HCT116 (cell line): ENCODE data around the gene EVX2.

Source experiments
- EZH2 ChIP-seq: fragments of 200-600 bp; sonication (generic); IDR thresholded peaks from 2 replicates; pipeline ENCODE4 v1.6.1; 2017; ENCODE audit warnings: antibody characterized with exemption, mixed run types
- FOSL1 ChIP-seq: IDR thresholded peaks from 2 replicates; pipeline ENCODE4 v1.6.1; 2012; ENCODE audit warnings: low read depth
- POLR2A ChIP-seq: IDR thresholded peaks from 2 replicates; pipeline ENCODE4 v1.7.0; 2011; ENCODE audit warnings: borderline replicate concordance; ENCODE audit not compliant: insufficient read depth, insufficient read length; ENCODE audit errors: extremely low read depth
- POLR2AphosphoS5 ChIP-seq: IDR thresholded peaks from 2 replicates; pipeline ENCODE4 v1.6.1; 2011; ENCODE audit warnings: mild to moderate bottlenecking, low read depth, low read length, moderate library complexity
- SIN3A ChIP-seq: IDR thresholded peaks from 2 replicates; pipeline ENCODE4 v1.6.1; 2012; ENCODE audit warnings: low read depth
- TCF7L2 ChIP-seq: IDR thresholded peaks from 2 replicates; pipeline ENCODE4 v1.7.0; 2011; ENCODE audit warnings: borderline replicate concordance, inconsistent platforms; ENCODE audit not compliant: insufficient read depth, insufficient read length; ENCODE audit errors: extremely low read depth
- YY1 ChIP-seq: IDR thresholded peaks from 2 replicates; pipeline ENCODE4 v1.6.1; 2011; ENCODE audit warnings: low read length, low read depth, moderate library complexity, mild to moderate bottlenecking; ENCODE audit not compliant: insufficient replicate concordance; ENCODE audit errors: extremely low read depth
- TF ChIP-seq, protein P1 (sequence below), 3 experiments: fragments of 200-600 bp in 1 of 3; sonication (generic) in 1 of 3; IDR thresholded peaks in 2 of 3; conservative IDR thresholded peaks in 1 of 3; 2 replicates each; pipeline ENCODE4 v1.5.1; 2012 to 2017; ENCODE audit warnings: low read depth in 2 of 3, low read length in 2 of 3, antibody characterized with exemption in 1 of 3, borderline replicate concordance in 1 of 3, control low read depth in 1 of 3, mild to moderate bottlenecking in 1 of 3, mixed read lengths in 1 of 3, mixed run types in 1 of 3, moderate library complexity in 1 of 3; ENCODE audit not compliant: insufficient read depth in 1 of 3

- TF ChIP-seq EZH2 (no peak), SIN3A (no peak), TCF7L2 (no peak), FOSL1 (no peak), POLR2A (no peak), YY1 (no peak), POLR2AphosphoS5 (no peak)
- TF ChIP-seq, protein P1, sequence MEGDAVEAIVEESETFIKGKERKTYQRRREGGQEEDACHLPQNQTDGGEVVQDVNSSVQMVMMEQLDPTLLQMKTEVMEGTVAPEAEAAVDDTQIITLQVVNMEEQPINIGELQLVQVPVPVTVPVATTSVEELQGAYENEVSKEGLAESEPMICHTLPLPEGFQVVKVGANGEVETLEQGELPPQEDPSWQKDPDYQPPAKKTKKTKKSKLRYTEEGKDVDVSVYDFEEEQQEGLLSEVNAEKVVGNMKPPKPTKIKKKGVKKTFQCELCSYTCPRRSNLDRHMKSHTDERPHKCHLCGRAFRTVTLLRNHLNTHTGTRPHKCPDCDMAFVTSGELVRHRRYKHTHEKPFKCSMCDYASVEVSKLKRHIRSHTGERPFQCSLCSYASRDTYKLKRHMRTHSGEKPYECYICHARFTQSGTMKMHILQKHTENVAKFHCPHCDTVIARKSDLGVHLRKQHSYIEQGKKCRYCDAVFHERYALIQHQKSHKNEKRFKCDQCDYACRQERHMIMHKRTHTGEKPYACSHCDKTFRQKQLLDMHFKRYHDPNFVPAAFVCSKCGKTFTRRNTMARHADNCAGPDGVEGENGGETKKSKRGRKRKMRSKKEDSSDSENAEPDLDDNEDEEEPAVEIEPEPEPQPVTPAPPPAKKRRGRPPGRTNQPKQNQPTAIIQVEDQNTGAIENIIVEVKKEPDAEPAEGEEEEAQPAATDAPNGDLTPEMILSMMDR (IDR thresholded peaks at IDR 0.05 in 2 of 3, conservative IDR thresholded peaks at IDR 0.05 in 1 of 3; ENCODE audit: borderline replicate concordance in 1 of 3, insufficient read depth in 1 of 3, low read depth in 2 of 3, low read length in 2 of 3), result no peak
These were observed 30.6 kb upstream of the EVX2 start for GRCh38 chr2:176114120-176114929.
